Stimulated activated naive CD8-positive, alpha-beta T cell treated with anti-CD3 and anti-CD28 coated beads, Interleukin-15, amount 100 ng/mL, for 72 hours (primary cell): ENCODE data around the gene CAMTA1.
A peak's percentile ranks its signal among the peaks of the same experiment; 100 is the strongest.

Experiments used
- ATAC-seq: fragments of 150-1000 bp; cut with Tn5 transposase; 2 replicates; pipeline ENCODE4 v1.10.0; 2021; ENCODE audit warnings: mild to moderate bottlenecking, moderate library complexity
- DNase-seq, 2 donors: peaks; one replicate each; pipeline ENCODE4 v3.0.0; 2021 to 2022
- H3K27ac Mint-ChIP-seq, 2 donors: one replicate each; pipeline ENCODE4 v1.8.0; 2022; ENCODE audit warnings: mild to moderate bottlenecking in 2 of 2, mixed read lengths in 2 of 2, moderate library complexity in 2 of 2
- H3K27me3 Mint-ChIP-seq: one replicate; pipeline ENCODE4 v1.8.0; 2022; ENCODE audit warnings: mixed read lengths
- H3K4me1 Mint-ChIP-seq: one replicate; pipeline ENCODE4 v1.8.0; 2022; ENCODE audit warnings: mild to moderate bottlenecking, mixed read lengths
- H3K4me3 Mint-ChIP-seq, 2 donors: one replicate each; pipeline ENCODE4 v1.8.0; 2022; ENCODE audit warnings: mild to moderate bottlenecking in 2 of 2, mixed read lengths in 2 of 2, moderate library complexity in 1 of 2
- H3K9me3 Mint-ChIP-seq, 2 donors: one replicate each; pipeline ENCODE4 v1.8.0; 2022; ENCODE audit warnings: mixed read lengths in 2 of 2

CAMTA1 gene

DNA sequence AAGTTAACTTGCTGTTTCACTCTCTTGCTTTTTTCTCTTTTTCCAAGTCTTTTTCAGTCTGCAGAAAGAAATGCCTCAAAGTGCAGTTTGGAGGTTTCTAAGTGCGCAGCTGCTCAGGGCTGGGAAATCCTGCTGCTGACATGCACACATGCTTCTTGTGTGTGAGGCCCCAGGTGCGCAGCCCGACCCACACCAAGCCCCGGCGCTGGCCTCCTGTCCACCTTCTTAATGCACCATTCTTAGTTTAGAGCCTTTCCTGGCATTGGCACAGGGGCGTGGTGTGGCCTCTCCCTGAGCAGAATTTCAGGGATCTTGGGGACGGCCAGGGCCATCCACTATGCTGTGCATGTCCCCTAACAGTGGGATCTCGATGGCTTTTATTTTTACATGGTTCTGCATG is 315.2 kb downstream of the CAMTA1 start:
- Mint-ChIP-seq H3K27ac (no peak overlapping the region), H3K4me3 (no peak overlapping the region), H3K4me1 (no peaks in the 10 kb centered on the region), H3K27me3 (peaks cover 22% of the 10 kb centered on the region), H3K9me3 (no peaks in the 10 kb centered on the region)
- no peak for ATAC-seq
- no peak for DNase-seq

DNA sequence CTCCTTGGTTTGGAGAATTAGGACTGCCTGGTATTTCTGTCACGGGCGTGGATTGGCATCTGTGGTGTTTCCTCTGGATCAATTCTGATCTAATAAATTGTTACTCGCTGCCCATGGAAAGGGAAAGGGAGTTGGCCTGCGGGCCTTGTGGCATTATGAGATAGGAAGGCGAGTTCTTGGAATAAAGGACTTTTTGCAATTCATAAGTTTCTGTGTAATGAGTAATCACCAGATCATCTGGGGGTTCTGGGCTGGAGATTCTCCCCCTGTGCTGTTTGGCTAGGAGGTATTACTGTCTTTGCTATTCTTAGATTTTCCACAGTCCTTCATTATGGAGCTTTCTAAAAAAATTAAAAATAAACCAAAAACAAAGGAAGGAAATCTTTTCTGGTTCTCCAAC is 315.9 kb downstream of the CAMTA1 start:
- Mint-ChIP-seq H3K4me1 (no peaks in the 10 kb centered on the region), H3K27me3 (peaks cover 21% of the 10 kb centered on the region), H3K4me3 (no peak overlapping the region), H3K27ac (no peak overlapping the region), H3K9me3 (no peaks in the 10 kb centered on the region)
- no peak for ATAC-seq
- DNase-seq, result no peak

DNA sequence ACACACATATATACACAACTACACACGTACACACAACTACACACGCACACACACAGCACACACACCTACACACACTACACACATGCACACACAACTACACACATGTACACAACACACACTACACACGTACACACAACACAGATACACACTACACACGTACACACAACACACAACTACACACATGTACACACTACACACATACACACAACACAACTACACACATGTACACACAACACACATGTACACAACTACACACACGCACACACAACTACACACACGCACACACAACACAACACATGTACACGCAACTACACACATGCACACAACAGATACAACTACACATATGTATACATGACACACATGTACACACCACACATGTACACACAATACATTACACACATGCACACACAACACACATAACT is 318.1 kb downstream of the CAMTA1 start:
- Mint-ChIP-seq H3K4me1 (no peaks in the 10 kb centered on the region), H3K4me3 (no peak overlapping the region), H3K27ac (no peak overlapping the region), H3K9me3 (no peaks in the 10 kb centered on the region), H3K27me3 (peaks cover 6% of the 10 kb centered on the region)
- DNase-seq, result no peak
- ATAC-seq, result no peak

DNA sequence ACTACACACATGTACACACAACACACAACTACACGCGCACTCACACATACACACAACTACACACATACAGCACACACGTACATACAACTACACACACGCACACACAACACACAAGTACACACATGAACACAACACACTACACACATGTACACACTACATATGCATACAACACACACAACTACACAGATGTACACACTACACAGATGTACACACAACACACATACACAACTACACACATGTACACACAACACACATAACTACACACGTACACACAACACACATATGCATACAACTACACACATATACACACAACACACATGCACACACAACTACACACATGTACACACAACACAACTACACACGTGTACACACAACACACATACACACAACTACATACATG is 318.6 kb downstream of the CAMTA1 start:
- DNase-seq (no peak), ATAC-seq (no peak)
- Mint-ChIP-seq H3K4me3 (no peak overlapping the region), H3K27ac (no peak overlapping the region), H3K9me3 (no peaks in the 10 kb centered on the region), H3K4me1 (no peaks in the 10 kb centered on the region), H3K27me3 (peaks cover 6% of the 10 kb centered on the region)

DNA sequence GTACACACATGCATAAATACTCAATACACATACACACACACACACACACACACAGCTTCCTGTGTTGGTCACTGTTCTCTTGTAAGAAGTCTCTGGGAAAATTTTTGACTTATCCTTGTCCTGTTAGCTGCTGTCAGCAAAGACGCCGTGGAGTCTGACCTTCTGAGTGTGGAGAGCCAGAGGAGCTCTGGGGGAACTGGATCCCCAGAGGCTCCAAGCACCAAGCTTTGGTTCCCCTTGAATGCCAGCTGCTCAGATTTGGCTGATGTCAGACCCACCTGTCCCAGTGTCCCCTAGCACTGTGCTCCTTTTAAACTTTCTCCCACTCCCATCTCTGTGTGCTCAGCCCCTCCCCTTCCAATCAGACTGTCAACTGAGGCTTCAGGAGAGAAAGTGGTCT is 319.1 kb downstream of the CAMTA1 start:
- Mint-ChIP-seq H3K4me1 (no peaks in the 10 kb centered on the region), H3K27me3 (peaks cover 6% of the 10 kb centered on the region), H3K4me3 (no peak overlapping the region), H3K9me3 (no peaks in the 10 kb centered on the region), H3K27ac (no peak overlapping the region)
- ATAC-seq (no peak), DNase-seq (no peak)

DNA sequence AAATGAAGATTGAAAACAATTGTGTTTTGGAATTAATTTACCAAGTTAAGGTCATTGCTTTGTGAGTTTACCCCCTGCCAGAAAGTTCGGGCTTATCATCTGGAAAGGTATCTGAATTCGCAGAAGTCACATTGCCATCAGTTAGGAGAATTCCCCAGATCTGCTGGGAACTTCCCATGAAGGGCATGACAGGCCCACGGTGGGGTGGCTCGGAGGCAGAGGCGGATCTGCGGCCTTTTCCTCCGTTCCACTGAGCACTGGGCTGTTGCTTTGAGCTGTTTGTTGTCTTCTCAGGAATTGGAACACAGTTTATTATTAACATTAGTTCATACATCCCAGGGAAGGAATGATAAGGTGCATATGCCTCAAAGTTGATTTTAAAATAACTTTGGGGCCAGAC is 320.0 kb downstream of the CAMTA1 start:
- no peak for DNase-seq
- Mint-ChIP-seq H3K27ac (no peak overlapping the region), H3K27me3 (peaks cover 7% of the 10 kb centered on the region), H3K9me3 (no peaks in the 10 kb centered on the region), H3K4me3 (no peak overlapping the region), H3K4me1 (no peaks in the 10 kb centered on the region)
- ATAC-seq, result no peak

DNA sequence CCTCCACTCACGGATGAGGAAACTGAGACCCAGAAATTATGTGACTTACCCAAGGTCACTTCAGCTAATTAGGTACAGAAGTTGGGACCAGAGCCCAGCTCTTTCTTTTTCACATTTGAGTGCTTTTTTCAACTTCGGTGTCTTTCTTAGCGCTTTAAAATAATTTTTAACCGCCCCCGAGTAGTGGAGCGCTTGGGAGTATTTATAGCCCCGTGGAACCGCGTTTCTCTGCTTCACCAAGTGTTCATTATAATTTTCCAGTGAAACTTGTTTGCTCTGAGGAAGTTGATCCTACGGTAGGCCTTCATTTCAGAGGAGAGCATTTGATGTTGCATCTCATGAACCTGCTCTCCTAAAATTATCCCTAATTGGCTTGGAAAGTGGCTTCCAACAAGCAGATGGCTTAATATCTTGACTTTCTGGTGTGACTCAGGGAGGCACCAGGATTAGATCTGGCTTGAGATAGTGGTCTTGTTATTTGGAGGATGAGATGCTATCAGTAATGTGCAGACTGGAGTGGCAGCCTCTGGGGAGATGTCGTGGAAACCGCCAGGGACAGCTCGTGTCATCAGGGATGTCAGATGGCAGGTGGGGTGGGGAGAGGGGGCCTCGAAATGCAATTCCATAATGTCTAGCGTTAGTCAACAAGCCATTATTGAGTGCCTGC is 321.3 kb downstream of the CAMTA1 start:
- Mint-ChIP-seq H3K27me3 (peaks cover 18% of the 10 kb centered on the region), H3K27ac (no peak overlapping the region), H3K4me1 (no peaks in the 10 kb centered on the region), H3K4me3 (no peak overlapping the region), H3K9me3 (no peaks in the 10 kb centered on the region)
- ATAC-seq (no peak), DNase-seq (no peak)

DNA sequence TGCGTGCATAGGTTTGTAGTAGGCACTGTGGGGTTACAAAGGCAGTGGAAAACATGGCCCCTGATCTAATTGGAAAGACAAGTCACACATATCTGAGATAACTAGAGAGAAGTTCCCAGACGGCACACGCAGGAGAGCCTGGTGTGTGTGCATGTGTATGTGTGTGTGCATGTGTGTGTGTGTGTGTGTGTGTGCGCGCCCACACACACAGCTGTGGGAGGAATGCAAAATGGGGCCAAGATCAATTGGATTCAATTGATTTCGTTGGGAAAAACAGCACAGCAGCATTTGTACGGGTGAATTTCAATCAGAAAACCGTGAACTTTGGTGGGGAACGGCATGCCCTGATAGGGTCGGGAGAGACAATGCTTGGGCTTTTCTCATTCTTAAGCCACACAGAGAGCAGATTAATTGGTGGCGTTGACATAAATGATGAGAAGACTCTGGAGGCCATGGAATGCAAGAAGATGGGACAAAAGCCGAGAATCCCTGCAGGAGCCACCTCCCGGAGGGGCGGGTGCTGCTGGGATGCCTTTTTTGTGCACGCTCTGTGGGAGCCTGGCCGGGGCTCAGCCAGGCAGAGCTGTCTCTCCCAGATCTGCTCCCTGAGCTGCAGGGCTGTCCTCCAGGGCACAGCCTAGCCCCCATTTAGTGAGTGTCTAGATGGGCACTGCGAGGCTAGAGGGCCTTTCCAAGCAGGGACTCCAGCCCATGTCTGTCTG is 322.0 kb downstream of the CAMTA1 start:
- Mint-ChIP-seq H3K27me3 (peaks cover 18% of the 10 kb centered on the region), H3K4me3 (no peak overlapping the region), H3K9me3 (no peaks in the 10 kb centered on the region), H3K27ac (no peak overlapping the region), H3K4me1 (no peaks in the 10 kb centered on the region)
- DNase-seq, result no peak
- ATAC-seq, result no peak

DNA sequence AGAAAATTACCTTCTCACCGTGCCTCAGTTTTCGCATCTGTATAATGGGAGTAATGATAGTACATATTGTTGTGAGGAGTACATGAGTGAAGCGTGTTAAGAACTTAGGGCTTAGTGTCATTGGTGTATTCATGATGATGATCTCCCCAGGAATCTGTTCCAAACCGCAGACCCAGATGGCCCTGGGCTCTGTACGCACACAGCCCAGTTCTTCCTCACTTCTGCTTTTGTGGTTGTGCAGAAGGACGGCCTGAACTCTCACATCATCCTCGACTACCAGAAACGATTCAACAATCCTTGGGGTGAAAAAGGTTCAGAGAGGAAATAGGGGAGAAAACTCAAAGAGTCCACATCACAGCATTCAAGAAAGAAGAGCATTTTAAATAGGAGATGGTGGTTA is 323.0 kb downstream of the CAMTA1 start:
- no peak overlapping the region for H3K27ac Mint-ChIP-seq
- H3K9me3 Mint-ChIP-seq, result no peaks in the 10 kb centered on the region
- H3K4me1 Mint-ChIP-seq, result no peaks in the 10 kb centered on the region
- no peak for DNase-seq
- ATAC-seq, result no peak
- H3K4me3 Mint-ChIP-seq, result no peak overlapping the region
- peaks cover 26% of the 10 kb centered on the region for H3K27me3 Mint-ChIP-seq

DNA sequence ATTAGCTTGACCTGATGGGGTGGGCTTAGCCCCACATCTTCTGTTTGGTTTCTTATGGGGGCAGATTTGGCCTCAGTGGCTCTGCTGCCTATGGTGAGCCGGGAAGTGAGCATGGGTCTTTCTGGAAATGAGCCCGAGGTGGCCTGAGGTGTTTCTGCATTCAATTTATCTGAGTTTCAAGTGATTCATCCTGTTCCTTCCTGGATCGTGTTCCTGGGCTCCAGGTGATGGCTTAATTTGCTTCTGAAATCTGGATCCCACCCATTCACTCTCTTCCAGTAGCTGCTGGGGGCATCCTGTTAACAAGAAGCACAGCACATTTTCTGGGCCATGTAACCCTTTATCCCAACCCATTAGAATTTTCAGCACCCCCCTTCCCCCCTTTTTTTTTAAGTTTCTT is 324.6 kb downstream of the CAMTA1 start:
- no peak for DNase-seq
- ATAC-seq, result no peak
- Mint-ChIP-seq H3K27ac (peak overlapping the region in 1 of 2 donors; percentile 38), H3K27me3 (peaks cover 26% of the 10 kb centered on the region), H3K9me3 (no peaks in the 10 kb centered on the region), H3K4me3 (no peak overlapping the region), H3K4me1 (no peaks in the 10 kb centered on the region)

DNA sequence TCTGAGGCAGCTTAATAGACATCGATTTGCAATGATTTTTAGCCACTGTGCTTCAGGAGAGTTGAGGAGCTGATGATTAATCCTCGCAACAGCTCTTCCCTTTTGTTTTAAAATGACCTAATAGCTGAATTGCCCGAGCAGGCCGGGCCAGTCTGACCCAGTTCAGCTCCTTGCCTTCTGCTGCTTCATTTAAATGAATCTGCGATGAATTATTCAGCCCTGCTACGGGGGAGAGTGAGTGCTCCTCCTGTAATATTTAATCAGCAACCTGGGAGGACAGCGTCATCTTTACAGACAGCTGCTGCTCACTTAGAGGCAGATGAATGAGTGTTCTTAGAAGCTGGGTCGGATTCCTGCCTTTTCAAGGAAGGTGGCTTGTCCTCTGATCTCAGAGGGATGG is 325.1 kb downstream of the CAMTA1 start:
- Mint-ChIP-seq H3K27me3 (peaks cover 26% of the 10 kb centered on the region), H3K9me3 (no peaks in the 10 kb centered on the region), H3K4me1 (no peaks in the 10 kb centered on the region), H3K27ac (no peak overlapping the region), H3K4me3 (no peak overlapping the region)
- no peak for ATAC-seq
- no peak for DNase-seq

DNA sequence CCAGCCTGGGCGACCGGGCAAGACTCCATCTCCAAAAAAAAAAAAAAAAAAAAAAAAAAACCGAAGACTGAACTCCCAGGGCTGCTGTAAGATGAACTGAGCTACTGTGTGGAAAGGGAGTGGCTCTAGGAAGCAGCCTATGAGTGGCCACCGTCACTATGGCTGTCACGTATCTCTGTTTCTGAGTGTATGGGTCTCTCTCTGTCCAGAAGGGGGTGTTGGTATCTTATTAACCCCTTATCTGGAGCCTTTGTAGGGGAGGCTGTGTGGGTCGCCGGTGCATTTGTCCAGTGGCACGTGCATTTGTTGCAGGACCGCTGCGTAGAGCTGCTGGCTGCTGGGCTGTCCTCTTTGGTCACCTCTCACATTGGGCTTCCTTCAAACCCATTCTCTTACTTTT is 326.6 kb downstream of the CAMTA1 start:
- H3K27ac Mint-ChIP-seq, result no peak overlapping the region
- no peak for ATAC-seq
- H3K4me1 Mint-ChIP-seq, result no peaks in the 10 kb centered on the region
- no peak for DNase-seq
- peaks cover 25% of the 10 kb centered on the region for H3K27me3 Mint-ChIP-seq
- no peak overlapping the region for H3K4me3 Mint-ChIP-seq
- peaks cover 0 to 8% of the 10 kb centered on the region in 2 donors for H3K9me3 Mint-ChIP-seq

DNA sequence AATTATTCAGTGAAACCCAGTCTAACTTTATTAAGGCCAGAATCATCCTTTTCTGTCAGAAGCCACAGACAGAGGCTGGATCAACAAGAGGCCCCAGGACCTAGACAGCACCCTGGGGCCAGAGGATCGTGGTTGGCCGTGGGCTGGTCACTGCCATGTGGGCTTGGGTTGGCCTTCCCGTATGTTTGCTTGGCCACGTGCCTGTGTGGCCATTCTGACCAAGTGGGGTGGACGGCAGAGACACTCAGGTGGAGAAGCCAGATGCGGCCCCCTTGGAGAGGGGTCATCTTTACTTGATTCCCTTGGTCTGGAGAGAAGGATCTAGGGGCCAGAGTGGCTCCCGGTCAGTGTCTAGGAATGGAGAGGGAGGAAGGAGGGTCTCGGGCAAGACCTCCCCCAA is 327.9 kb downstream of the CAMTA1 start:
- no peak for ATAC-seq
- DNase-seq, result no peak
- H3K27ac Mint-ChIP-seq, result no peak overlapping the region
- peaks cover 20% of the 10 kb centered on the region for H3K27me3 Mint-ChIP-seq
- no peak overlapping the region for H3K4me3 Mint-ChIP-seq
- H3K9me3 Mint-ChIP-seq, result peaks cover 0 to 8% of the 10 kb centered on the region in 2 donors
- no peaks in the 10 kb centered on the region for H3K4me1 Mint-ChIP-seq

DNA sequence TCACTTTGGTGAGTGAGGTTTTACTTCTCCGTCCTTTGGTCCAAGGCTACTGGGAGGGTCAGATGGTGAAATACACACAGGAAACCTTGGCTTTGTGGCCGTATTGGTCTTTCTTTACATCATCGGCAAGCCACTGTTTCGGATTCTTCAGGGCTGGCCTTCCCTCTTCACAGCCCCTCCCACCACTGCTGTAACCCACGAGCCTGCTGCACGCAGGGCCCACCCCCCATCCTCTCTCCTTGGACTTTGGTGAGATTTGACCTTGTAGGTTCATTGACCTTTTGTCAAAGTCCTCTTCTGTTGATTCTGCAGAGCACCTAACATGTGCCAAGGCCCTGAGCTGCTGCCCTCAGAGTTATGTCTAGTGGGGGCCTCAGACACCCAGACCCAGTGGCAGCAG is 328.6 kb downstream of the CAMTA1 start:
- H3K9me3 Mint-ChIP-seq, result peaks cover 0 to 8% of the 10 kb centered on the region in 2 donors
- ATAC-seq (no peak), DNase-seq (no peak)
- H3K27ac Mint-ChIP-seq, result no peak overlapping the region
- H3K4me1 Mint-ChIP-seq, result no peaks in the 10 kb centered on the region
- H3K27me3 Mint-ChIP-seq, result peaks cover 20% of the 10 kb centered on the region
- H3K4me3 Mint-ChIP-seq, result no peak overlapping the region

DNA sequence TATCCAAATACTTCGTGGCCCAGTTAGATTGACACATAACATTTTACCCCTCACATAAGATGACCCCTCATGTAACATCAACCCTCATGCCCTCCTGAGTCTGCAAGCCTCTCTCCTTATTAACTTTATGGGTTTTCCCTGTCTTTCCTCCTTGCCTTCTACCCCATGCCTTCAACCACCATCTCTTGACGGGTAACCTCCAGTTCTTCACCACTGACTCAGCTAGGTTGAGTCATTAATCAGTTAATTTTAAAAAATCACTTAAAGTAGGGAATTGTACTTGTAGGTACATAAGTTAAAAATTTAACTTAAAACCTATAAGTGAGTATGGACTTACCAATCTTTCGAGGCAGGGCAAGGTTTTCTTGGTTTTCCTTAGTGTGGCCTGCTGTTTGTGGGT is 330.7 kb downstream of the CAMTA1 start:
- Mint-ChIP-seq H3K4me1 (no peaks in the 10 kb centered on the region), H3K27ac (no peak overlapping the region), H3K9me3 (peaks cover 0 to 8% of the 10 kb centered on the region in 2 donors), H3K4me3 (no peak overlapping the region), H3K27me3 (peaks cover 12% of the 10 kb centered on the region)
- no peak for ATAC-seq
- DNase-seq, result no peak

DNA sequence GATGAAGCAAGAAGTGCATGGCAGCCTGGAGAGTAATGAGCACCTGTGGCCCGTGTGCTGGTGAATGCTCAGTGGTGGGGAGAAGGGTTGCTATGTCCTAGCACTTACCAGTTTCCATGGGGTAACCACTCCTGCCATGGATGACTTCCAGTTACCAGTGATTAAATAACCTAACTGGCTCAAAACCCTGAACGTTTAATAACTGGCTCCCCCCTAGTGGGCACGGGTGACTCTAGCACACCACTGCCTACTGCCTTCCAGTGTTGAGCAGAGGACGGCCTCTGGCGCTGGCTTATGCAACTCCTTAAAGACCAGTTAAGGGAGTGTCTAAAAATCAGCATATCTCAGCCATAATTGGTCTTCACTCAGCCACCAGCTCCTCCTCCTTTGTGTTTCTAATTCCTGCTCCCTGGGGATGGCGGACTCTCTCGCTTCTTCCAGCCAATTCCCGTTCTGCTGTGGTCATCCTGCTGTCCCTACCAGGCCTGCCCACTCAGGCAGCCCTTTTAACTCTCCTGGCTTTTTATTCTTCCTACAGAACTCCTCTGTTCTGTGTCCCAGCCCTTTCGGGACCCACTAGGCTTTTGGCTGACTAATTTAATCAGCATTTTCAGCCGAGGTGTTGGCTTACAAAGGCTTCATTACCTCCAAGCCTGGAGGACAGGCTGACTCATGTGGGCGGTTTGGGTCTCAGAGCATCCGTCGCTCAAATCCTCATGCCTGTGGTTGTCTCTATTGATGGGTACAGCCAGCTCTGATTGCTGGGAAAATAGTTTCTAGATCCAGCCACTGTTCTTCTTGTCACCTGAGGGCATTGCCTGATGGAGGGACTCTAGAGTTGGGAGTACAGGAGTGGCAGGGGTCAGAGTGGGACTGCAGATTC is 332.4 kb downstream of the CAMTA1 start:
- ATAC-seq (no peak), DNase-seq (no peak)
- Mint-ChIP-seq H3K4me1 (no peaks in the 10 kb centered on the region), H3K27ac (peak overlapping the region in 1 of 2 donors; percentile 17), H3K4me3 (no peak overlapping the region), H3K27me3 (peaks cover 7% of the 10 kb centered on the region), H3K9me3 (peaks cover 0 to 8% of the 10 kb centered on the region in 2 donors)
